Right atrium auricular region (tissue), 2 donors: ENCODE measurements around the gene FAM221B. TPM values are rescaled to one million over a fixed set of nuclear protein-coding genes. Genes with fewer than 3 reads are reported as not detected.

Source experiments
- DNase-seq: peaks from one replicate; pipeline ENCODE4 v3.0.0-alpha.2; 2019; ENCODE audit warnings: low spot score
- H3K27ac ChIP-seq, 2 donors: fragments of 200-600 bp; sonication (generic); 1 replicate in 1 of 2; 2 replicates in 1 of 2; pipeline ENCODE4 v1.5.1; 2016 to 2019
- H3K27me3 ChIP-seq, 2 donors: fragments of 200-600 bp; sonication (generic); one replicate each; pipeline versions ENCODE4 v1.5.1 to v1.6.0; 2017 to 2019
- H3K36me3 ChIP-seq: fragments of 200-600 bp; sonication (generic); one replicate; pipeline ENCODE4 v1.5.1; 2016
- H3K4me1 ChIP-seq, 2 donors: fragments of 200-600 bp; sonication (generic); one replicate each; pipeline versions ENCODE4 v1.5.1 to v1.6.0; 2017 to 2019
- H3K4me3 ChIP-seq, 2 donors: fragments of 200-600 bp; sonication (generic); 1 replicate in 1 of 2; 2 replicates in 1 of 2; pipeline ENCODE4 v1.5.1; 2017 to 2019; ENCODE audit warnings: mild to moderate bottlenecking in 1 of 2, moderate library complexity in 1 of 2
- H3K9me3 ChIP-seq, 2 donors: fragments of 200-600 bp; sonication (generic); one replicate each; pipeline ENCODE4 v1.5.1; 2019
- total RNA-seq, 2 donors: library from RNA; depleted of rRNA; stranded (reverse); fragments of >200 nt; gene quantifications; one replicate each; pipeline ENCODE4 v1.1.0, GENCODE V29; 2016
- TF ChIP-seq, protein P1 (sequence below), 2 donors: fragments of 200-600 bp; sonication (generic); IDR thresholded peaks; one replicate each; pipeline ENCODE4 v1.5.1; 2019; ENCODE audit warnings: antibody characterized with exemption in 2 of 2

The FAM221B gene, protein sequence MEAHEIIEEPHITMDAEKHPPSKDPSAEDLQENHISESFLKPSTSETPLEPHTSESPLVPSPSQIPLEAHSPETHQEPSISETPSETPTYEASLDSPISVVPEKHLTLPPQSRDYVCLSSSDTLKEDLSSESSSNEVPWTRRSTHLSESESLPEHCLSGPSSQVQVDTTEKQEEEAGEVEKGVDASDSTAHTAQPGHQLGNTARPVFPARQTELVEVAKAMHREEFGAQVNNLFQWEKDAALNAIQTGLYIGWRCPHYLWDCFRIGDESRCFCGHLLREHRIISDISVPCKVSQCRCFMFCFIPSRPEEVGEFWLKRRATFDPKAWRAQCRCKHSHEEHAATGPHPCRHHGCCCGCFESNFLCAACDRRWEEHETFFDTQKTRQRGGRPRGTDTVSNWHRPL
- not detected for total RNA-seq

DNA sequence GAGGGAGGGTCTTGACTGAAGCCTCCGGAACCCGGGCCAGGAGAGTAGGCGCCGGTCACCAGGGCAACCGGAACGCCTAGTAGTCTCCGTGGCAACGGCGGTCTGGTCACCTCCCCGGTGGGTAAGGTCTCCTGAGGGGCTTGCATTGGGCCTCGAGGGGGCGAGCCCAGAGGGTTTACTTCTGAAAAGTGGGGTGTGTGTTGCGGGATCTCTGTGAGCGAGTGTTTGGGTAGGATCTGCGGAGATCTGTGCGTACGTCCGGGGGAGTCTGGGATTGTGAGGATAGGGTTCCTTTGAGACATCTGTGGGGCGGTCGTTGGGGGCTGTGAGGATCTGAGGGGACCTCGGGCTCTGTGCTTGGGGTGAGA is at the start of gene FAM221B:
FAM221B (minus strand) TSS at position 17 of the 368 bp plus-strand sequence. CDS start 2,571 bp downstream, outside the sequence.
- no peaks in the 10 kb centered on the region for H3K36me3 ChIP-seq
- H3K27me3 ChIP-seq = no peaks in the 10 kb centered on the region
- H3K4me1 ChIP-seq = peaks cover 0 to 44% of the 10 kb centered on the region in 2 donors
- TF ChIP-seq, protein P1, sequence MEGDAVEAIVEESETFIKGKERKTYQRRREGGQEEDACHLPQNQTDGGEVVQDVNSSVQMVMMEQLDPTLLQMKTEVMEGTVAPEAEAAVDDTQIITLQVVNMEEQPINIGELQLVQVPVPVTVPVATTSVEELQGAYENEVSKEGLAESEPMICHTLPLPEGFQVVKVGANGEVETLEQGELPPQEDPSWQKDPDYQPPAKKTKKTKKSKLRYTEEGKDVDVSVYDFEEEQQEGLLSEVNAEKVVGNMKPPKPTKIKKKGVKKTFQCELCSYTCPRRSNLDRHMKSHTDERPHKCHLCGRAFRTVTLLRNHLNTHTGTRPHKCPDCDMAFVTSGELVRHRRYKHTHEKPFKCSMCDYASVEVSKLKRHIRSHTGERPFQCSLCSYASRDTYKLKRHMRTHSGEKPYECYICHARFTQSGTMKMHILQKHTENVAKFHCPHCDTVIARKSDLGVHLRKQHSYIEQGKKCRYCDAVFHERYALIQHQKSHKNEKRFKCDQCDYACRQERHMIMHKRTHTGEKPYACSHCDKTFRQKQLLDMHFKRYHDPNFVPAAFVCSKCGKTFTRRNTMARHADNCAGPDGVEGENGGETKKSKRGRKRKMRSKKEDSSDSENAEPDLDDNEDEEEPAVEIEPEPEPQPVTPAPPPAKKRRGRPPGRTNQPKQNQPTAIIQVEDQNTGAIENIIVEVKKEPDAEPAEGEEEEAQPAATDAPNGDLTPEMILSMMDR (IDR thresholded peaks at IDR 0.05) = no peak
- H3K4me3 ChIP-seq = peak within 1 kb of the TSS; percentile 51 to 72
- H3K27ac ChIP-seq = peak within 1 kb of the TSS; percentile 89 to 95
- DNase-seq = no peak
- no peaks in the 10 kb centered on the region for H3K9me3 ChIP-seq

DNA sequence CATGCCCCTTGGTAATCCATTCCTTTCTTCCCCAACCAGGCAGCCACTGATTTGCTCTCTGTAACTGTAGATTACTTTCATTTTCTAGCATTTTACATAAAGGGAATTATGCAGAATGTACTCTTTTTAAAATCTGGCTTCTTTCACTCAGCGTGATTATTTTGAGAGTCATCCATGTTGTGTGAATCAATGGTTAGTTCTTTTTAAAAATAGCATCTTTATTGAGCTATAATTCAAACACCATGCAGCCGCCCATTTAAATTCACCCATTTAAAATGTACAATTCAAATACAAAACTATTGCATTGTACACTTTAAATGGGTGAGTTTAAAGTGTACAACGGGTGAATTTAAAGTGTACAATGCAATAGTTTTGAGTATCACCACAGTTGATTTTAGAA is 44.0 kb upstream of the FAM221B start:
- Histone ChIP-seq H3K27me3 (no peaks in the 10 kb centered on the region), H3K36me3 (no peaks in the 10 kb centered on the region), H3K9me3 (peaks cover 0 to 9% of the 10 kb centered on the region in 2 donors), H3K27ac (no peak overlapping the region), H3K4me1 (no peaks in the 10 kb centered on the region), H3K4me3 (no peak overlapping the region)
- no peak for DNase-seq
- TF ChIP-seq, protein P1 (IDR thresholded peaks at IDR 0.05) = no peak

DNA sequence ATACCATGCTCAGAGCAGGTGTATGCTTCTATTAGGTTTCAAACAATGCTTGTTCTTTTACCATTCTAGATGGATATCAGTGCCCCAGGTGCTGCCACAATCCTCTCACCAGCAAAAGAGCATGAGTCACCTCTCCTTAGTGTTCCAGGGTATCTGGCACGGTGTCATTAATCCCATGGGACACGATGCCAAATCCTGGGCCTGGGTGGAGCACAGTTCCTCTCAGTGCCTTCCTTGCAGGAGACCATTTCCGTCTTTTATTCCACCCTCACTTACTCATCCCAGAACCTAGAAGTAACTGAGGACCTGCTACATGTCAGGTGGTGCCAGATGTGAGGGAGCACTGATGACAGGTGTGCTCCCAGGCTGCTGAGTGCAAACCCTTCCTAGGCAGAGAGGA is 43.0 kb upstream of the FAM221B start:
- Histone ChIP-seq H3K36me3 (no peaks in the 10 kb centered on the region), H3K27ac (no peak overlapping the region), H3K9me3 (no peaks in the 10 kb centered on the region), H3K4me3 (no peak overlapping the region), H3K27me3 (no peaks in the 10 kb centered on the region), H3K4me1 (no peaks in the 10 kb centered on the region)
- DNase-seq = no peak
- TF ChIP-seq, protein P1 (IDR thresholded peaks at IDR 0.05) = no peak

DNA sequence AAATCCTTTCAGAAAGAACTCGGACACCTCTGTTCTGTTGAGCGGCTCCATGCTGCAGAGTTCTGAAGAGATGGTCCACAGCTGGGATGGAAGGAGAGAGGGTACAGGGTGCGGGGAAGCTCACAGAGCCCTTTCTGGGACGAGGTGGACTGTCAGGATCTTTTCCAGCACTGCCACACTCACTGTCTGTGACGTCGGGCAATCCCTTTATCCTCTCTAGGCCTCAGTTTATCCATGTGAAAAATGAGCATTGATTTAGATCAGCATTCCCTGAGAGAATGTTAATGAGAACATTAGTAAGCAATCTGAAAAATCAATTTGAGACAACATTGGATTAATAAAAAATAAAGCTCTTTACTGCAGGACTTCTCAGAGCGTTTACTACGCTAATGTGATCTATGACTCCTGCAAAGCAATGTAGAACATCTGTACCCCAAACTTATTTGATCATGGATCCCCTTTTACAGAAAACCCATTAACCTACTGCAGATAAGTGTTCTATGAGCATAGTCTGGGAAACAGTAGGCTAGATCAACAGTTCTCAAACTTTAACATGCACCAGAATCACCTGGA is 41.9 kb upstream of the FAM221B start, which contains the start of gene OR13J1:
OR13J1 (minus strand) TSS at position 51 of the 573 bp plus-strand sequence; CDS start at position 51, 0 bp downstream.
- H3K4me1 ChIP-seq = no peaks in the 10 kb centered on the region
- no peaks in the 10 kb centered on the region for H3K36me3 ChIP-seq
- no peak within 1 kb of the TSS for H3K27ac ChIP-seq
- H3K4me3 ChIP-seq = no peak within 1 kb of the TSS
- DNase-seq = no peak
- no peaks in the 10 kb centered on the region for H3K27me3 ChIP-seq
- H3K9me3 ChIP-seq = no peaks in the 10 kb centered on the region
- TF ChIP-seq, protein P1 (IDR thresholded peaks at IDR 0.05) = no peak

DNA sequence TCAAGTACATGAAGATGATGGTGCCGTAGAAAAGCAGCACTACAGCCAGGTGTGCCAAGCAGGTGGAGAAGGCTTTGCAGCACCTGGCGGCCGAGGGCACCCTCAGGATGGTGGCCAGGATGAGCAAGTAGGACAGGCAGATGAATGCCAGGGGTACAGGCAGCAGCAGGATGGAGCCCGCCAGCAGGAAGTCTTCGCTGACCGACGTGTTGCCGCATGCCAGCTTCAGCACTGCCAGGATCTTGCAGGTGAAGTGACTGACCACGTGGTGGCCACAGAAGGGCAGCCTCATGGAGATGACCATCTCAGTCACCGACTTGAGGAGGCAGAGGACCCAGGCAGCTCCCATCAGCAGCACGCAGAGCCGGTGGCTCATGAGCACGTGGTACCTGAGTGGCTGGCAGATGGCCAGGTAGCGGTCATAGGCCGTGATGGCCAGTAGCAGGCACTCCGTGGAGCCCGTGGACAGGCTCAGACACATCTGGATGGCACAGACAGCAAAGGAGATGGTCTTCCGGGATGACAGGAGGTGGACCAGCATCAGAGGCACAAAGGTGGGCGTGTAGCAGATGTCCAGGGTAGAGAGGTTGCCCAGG is 41.2 kb upstream of the FAM221B start:
- DNase-seq = no peak
- no peaks in the 10 kb centered on the region for H3K27me3 ChIP-seq
- no peaks in the 10 kb centered on the region for H3K9me3 ChIP-seq
- TF ChIP-seq, protein P1 (IDR thresholded peaks at IDR 0.05) = no peak
- H3K36me3 ChIP-seq = no peaks in the 10 kb centered on the region
- H3K4me1 ChIP-seq = no peaks in the 10 kb centered on the region
- no peak overlapping the region for H3K4me3 ChIP-seq
- H3K27ac ChIP-seq = no peak overlapping the region
